Natural killer cell (primary cell): ENCODE results near the gene APLNR. TPM values are rescaled to one million over a fixed set of nuclear protein-coding genes. Genes with fewer than 3 reads are reported as not detected.

Experiments
- ATAC-seq, 3 donors: fragments of 150-1000 bp in 2 of 3; fragments of 200-7000 bp in 1 of 3; cut with Tn5 transposase; 1 replicate in 1 of 3; 2 replicates in 2 of 3; pipeline ENCODE4 v1.10.0; 2021; ENCODE audit warnings: mild to moderate bottlenecking in 2 of 3, moderate library complexity in 2 of 3
- DNase-seq, 2 donors: peaks; one replicate each; pipeline versions ENCODE4 v3.0.0 to v3.0.0-alpha.2; 2013 to 2021; ENCODE audit warnings: mixed read lengths in 1 of 2
- H3K27ac ChIP-seq: one replicate; pipeline ENCODE4 v1.5.1; 2013; ENCODE audit warnings: mild to moderate bottlenecking, low read length
- H3K27me3 ChIP-seq: one replicate; pipeline ENCODE4 v1.6.1; 2013; ENCODE audit warnings: low read length; ENCODE audit not compliant: control insufficient read depth, insufficient read depth
- H3K36me3 ChIP-seq: one replicate; pipeline ENCODE4 v1.6.1; 2013; ENCODE audit warnings: low read length; ENCODE audit not compliant: control insufficient read depth, insufficient read depth
- H3K4me1 ChIP-seq: one replicate; pipeline ENCODE4 v1.6.1; 2013; ENCODE audit warnings: low read length; ENCODE audit not compliant: control insufficient read depth, insufficient read depth
- H3K4me3 ChIP-seq: one replicate; pipeline ENCODE4 v1.5.1; 2013; ENCODE audit warnings: low read length
- H3K9me3 ChIP-seq: one replicate; pipeline ENCODE4 v1.6.1; 2013; ENCODE audit warnings: low read length; ENCODE audit not compliant: control insufficient read depth, insufficient read depth
- H3K27ac Mint-ChIP-seq, 2 donors: one replicate each; pipeline ENCODE4 v1.8.0; 2022; ENCODE audit warnings: mild to moderate bottlenecking in 2 of 2, mixed read lengths in 2 of 2, moderate library complexity in 1 of 2
- H3K27me3 Mint-ChIP-seq, 2 donors: one replicate each; pipeline ENCODE4 v1.8.0; 2022; ENCODE audit warnings: low read depth in 2 of 2, mixed read lengths in 2 of 2
- H3K36me3 Mint-ChIP-seq: one replicate; pipeline ENCODE4 v1.8.0; 2022; ENCODE audit warnings: mixed read lengths
- H3K4me1 Mint-ChIP-seq, 2 donors: one replicate each; pipeline ENCODE4 v1.8.0; 2022; ENCODE audit warnings: mixed read lengths in 2 of 2
- H3K4me3 Mint-ChIP-seq: one replicate; pipeline ENCODE4 v1.8.0; 2022; ENCODE audit warnings: mild to moderate bottlenecking, moderate library complexity, mixed read lengths
- H3K9me3 Mint-ChIP-seq, 2 donors: one replicate each; pipeline ENCODE4 v1.8.0; 2022; ENCODE audit warnings: mixed read lengths in 2 of 2
- CTCF ChIP-seq: fragments of 200-600 bp; IDR thresholded peaks from one replicate; pipeline ENCODE4 v1.8.0; 2022; ENCODE audit warnings: antibody characterized with exemption
- WGBS: methylation state at CpG from one replicate; pipeline ENCODE4 v1.1.7; 2013; ENCODE audit warnings: missing lambda C conversion rate; ENCODE audit not compliant: insufficient coverage; 5-methylcytosine and 5-hydroxymethylcytosine counted together
- intact Hi-C: fragments of 100-400 bp; cut with micrococcal nuclease; formaldehyde crosslinking; loops from one replicate; pipeline ENCODE4 v1.14.2; 2022
- total RNA-seq, 4 donors: library from RNA; stranded (reverse); fragments of 120-200 nt in 1 of 4; gene quantifications; one replicate each; pipeline versions ENCODE4 v1.2.3 to v1.2.4, GENCODE V29; 2013 to 2022

Gene APLNR
- total RNA-seq, 3 donors from 2014 or later (not counting 1 experiment from before 2014, with no cell fraction given): 0.07 TPM; not detected in 2

GRCh38 chr11:57273448-57274058, 36.5 kb upstream of the APLNR start:
- Mint-ChIP-seq H3K36me3 (no peaks in the 10 kb centered on the region), H3K4me1 (peaks cover 5% of the 10 kb centered on the region in 2 donors), H3K4me3 (no peak overlapping the region), H3K27ac (no peak overlapping the region), H3K9me3 (no peaks in the 10 kb centered on the region), H3K27me3 (peaks cover 12 to 16% of the 10 kb centered on the region in 2 donors)
- WGBS: 90% methylated on average over 4 of the region's 4 CpGs
- Histone ChIP-seq H3K36me3 (no peaks in the 10 kb centered on the region), H3K27ac (no peak overlapping the region), H3K4me3 (no peak overlapping the region), H3K4me1 (no peaks in the 10 kb centered on the region), H3K9me3 (no peaks in the 10 kb centered on the region), H3K27me3 (no peaks in the 10 kb centered on the region)
- intact Hi-C loops: no loop called here
- DNase-seq (no peak), ATAC-seq (no peak)
- no peak for TF ChIP-seq CTCF

- no peaks in the 10 kb centered on the region for H3K36me3 ChIP-seq
- H3K27ac ChIP-seq: no peak overlapping the region
- Mint-ChIP-seq H3K27me3 (peaks cover 6% of the 10 kb centered on the region in 2 donors), H3K36me3 (no peaks in the 10 kb centered on the region), H3K4me1 (no peaks in the 10 kb centered on the region), H3K4me3 (no peak overlapping the region), H3K27ac (no peak overlapping the region), H3K9me3 (no peaks in the 10 kb centered on the region)
- intact Hi-C loops: no loop called here
- 29% methylated on average over 3 of the region's 3 CpGs for WGBS
- DNase-seq (no peak), ATAC-seq (no peak)
- no peak overlapping the region for H3K4me3 ChIP-seq
- no peaks in the 10 kb centered on the region for H3K27me3 ChIP-seq
- peaks cover 4% of the 10 kb centered on the region for H3K9me3 ChIP-seq
- TF ChIP-seq CTCF: no peak
- no peaks in the 10 kb centered on the region for H3K4me1 ChIP-seq
These were observed 32.5 kb upstream of the APLNR start for GRCh38 chr11:57269571-57270021.

- H3K4me1 ChIP-seq: no peaks in the 10 kb centered on the region
- no peak overlapping the region for H3K27ac ChIP-seq
- no peaks in the 10 kb centered on the region for H3K36me3 Mint-ChIP-seq
- no peaks in the 10 kb centered on the region for H3K9me3 Mint-ChIP-seq
- H3K27me3 ChIP-seq: no peaks in the 10 kb centered on the region
- H3K27ac Mint-ChIP-seq: no peak overlapping the region
- H3K9me3 ChIP-seq: peaks cover 4% of the 10 kb centered on the region
- H3K4me3 Mint-ChIP-seq: no peak overlapping the region
- H3K4me3 ChIP-seq: no peak overlapping the region
- no peak for TF ChIP-seq CTCF
- intact Hi-C loops: no loop called here
- no peaks in the 10 kb centered on the region for H3K4me1 Mint-ChIP-seq
- H3K27me3 Mint-ChIP-seq: peaks cover 8 to 21% of the 10 kb centered on the region in 2 donors
- no peak for DNase-seq
- ATAC-seq: no peak
- no peaks in the 10 kb centered on the region for H3K36me3 ChIP-seq
These were observed 29.1 kb upstream of the APLNR start for GRCh38 chr11:57266157-57266556.

GRCh38 chr11:57263351-57263750, 26.3 kb upstream of the APLNR start:
- 81% methylated on average over 7 of the region's 7 CpGs for WGBS

More at GRCh38 chr11:57263351-57263750, 26.3 kb upstream of the APLNR start:
- Histone ChIP-seq H3K9me3 (peaks cover 4% of the 10 kb centered on the region), H3K36me3 (no peaks in the 10 kb centered on the region), H3K27ac (no peak overlapping the region), H3K4me1 (no peaks in the 10 kb centered on the region), H3K4me3 (no peak overlapping the region), H3K27me3 (no peaks in the 10 kb centered on the region)
- no peak for TF ChIP-seq CTCF
- DNase-seq (no peak), ATAC-seq (no peak)
- no peak overlapping the region for H3K27ac Mint-ChIP-seq
- H3K9me3 Mint-ChIP-seq: no peaks in the 10 kb centered on the region
- no peak overlapping the region for H3K4me3 Mint-ChIP-seq
- H3K4me1 Mint-ChIP-seq: no peaks in the 10 kb centered on the region
- H3K36me3 Mint-ChIP-seq: no peaks in the 10 kb centered on the region
- H3K27me3 Mint-ChIP-seq: peaks cover 8 to 19% of the 10 kb centered on the region in 2 donors
- intact Hi-C loops: no loop called here
